GM12892 (cell line): ENCODE data around the gene FSTL3.
"Not testable (repeated sequence)": the region's sequence is repeated elsewhere in the genome, so short reads cannot be mapped to it uniquely, and the experiment has no call there.

Experiments
- POLR2A ChIP-seq: IDR thresholded peaks from 2 replicates; pipeline ENCODE4 v1.6.1; 2011; ENCODE audit warnings: low read depth, low read length, control low read depth
- POLR2AphosphoS5 ChIP-seq: IDR thresholded peaks from 2 replicates; pipeline ENCODE4 v1.6.1; 2011; ENCODE audit warnings: low read depth, low read length, control low read depth

DNA sequence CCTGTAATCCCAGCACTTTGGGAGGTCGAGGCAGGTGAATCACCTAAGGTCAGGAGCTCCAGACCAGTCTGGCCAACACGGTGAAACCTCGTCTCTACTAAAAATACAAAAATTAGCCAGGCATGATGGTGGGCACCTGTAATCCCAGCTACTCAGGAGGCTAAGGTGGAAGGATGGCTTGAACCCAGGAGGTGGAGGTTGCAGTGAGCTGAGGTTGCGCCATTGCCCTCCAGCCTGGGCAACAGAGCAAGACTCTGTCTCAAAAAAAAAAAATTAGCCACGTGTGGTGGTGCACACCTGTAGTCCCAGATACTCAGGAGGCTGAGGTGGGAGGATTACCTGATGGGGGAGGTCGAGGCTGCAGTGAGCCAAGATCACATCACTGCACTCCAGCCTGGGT is 26.7 kb downstream of the FSTL3 start:
- TF ChIP-seq POLR2A, POLR2AphosphoS5: not testable (repeated sequence)
